Heart left ventricle (tissue), 16 donors: Measurements from ENCODE around the gene LRRFIP1. TPM values are rescaled to one million over a fixed set of nuclear protein-coding genes. Genes with fewer than 3 reads are reported as not detected.
"Not testable (repeated sequence)": the region's sequence is repeated elsewhere in the genome, so short reads cannot be mapped to it uniquely, and the experiment has no call there.

ENCODE experiments used
- ATAC-seq, 4 donors: fragments of 200-7000 bp; cut with Tn5 transposase; one replicate each; pipeline ENCODE4 v1.9.1; 2020 to 2022; ENCODE audit warnings: moderate library complexity in 4 of 4, mild to moderate bottlenecking in 3 of 4, moderate number of reproducible peaks in 1 of 4
- DNase-seq, 5 donors: peaks; one replicate each; pipeline ENCODE4 v3.0.0-alpha.2; 2020
- H3K27ac ChIP-seq, 12 donors: fragments of 200-600 bp; sonication (generic) in 4 of 12; one replicate each; pipeline versions ENCODE4 v1.5.0 to v1.8.0; 2016 to 2022; ENCODE audit warnings: mild to moderate bottlenecking in 2 of 12
- H3K27me3 ChIP-seq, 9 donors: fragments of 200-600 bp; sonication (generic) in 2 of 9; one replicate each; pipeline versions ENCODE4 v1.5.1 to v1.8.0; 2016 to 2022; ENCODE audit warnings: mild to moderate bottlenecking in 3 of 9
- H3K36me3 ChIP-seq, 9 donors: fragments of 200-600 bp; sonication (generic) in 2 of 9; one replicate each; pipeline versions ENCODE4 v1.5.0 to v1.8.0; 2018 to 2022; ENCODE audit warnings: mild to moderate bottlenecking in 2 of 9
- H3K4me1 ChIP-seq, 12 donors: fragments of 200-600 bp; sonication (generic) in 4 of 12; one replicate each; pipeline versions ENCODE4 v1.5.0 to v1.8.0; 2016 to 2022; ENCODE audit warnings: mild to moderate bottlenecking in 3 of 12
- H3K4me3 ChIP-seq, 12 donors: fragments of 200-600 bp; sonication (generic) in 4 of 12; one replicate each; pipeline versions ENCODE4 v1.5.0 to v1.8.0; 2017 to 2022; ENCODE audit warnings: mild to moderate bottlenecking in 9 of 12, moderate library complexity in 4 of 12
- H3K9me3 ChIP-seq, 12 donors: fragments of 200-600 bp; sonication (generic) in 4 of 12; one replicate each; pipeline versions ENCODE4 v1.5.0 to v1.8.0; 2016 to 2022; ENCODE audit warnings: mild to moderate bottlenecking in 1 of 12
- POLR2A ChIP-seq, 2 donors: fragments of 450-650 bp; IDR thresholded peaks; one replicate each; pipeline ENCODE4 v1.6.1; 2017; ENCODE audit warnings: antibody characterized with exemption in 2 of 2, mild to moderate bottlenecking in 2 of 2, moderate library complexity in 2 of 2
- WGBS, 4 donors: extraction: QIAGEN DNeasy Blood & Tissue Kit in 2 of 4; methylation state at CpG; one replicate each; pipeline versions ENCODE4 v1.1.5 to v1.1.7; 2013 to 2018; 5-methylcytosine and 5-hydroxymethylcytosine counted together
- intact Hi-C, 10 donors: fragments of 100-400 bp; cut with DNase I; formaldehyde crosslinking; loops; one replicate each; pipeline versions ENCODE4 v1.11.1 to v1.14.2; 2022
- polyA plus RNA-seq, 2 donors: library from polyadenylated mRNA; stranded (reverse); fragments of 200-250 nt; gene quantifications; one replicate each; pipeline ENCODE4 v1.2.3, GENCODE V29; 2013
- total RNA-seq, 9 donors: library from RNA; depleted of rRNA in 2 of 9; stranded (reverse); fragments of >200 nt in 2 of 9; fragmentation: NEBNext Ultra II Directional in 3 of 9; extraction: Animal tissue kit (Norgen Biotek cat#: 25700) in 3 of 9; gene quantifications; one replicate each; pipeline versions ENCODE4 v1.1.0 to v1.2.4, GENCODE V29; 2016 to 2023
- TF ChIP-seq, protein P1 (sequence below), 12 donors: fragments of 200-600 bp; sonication (generic) in 4 of 12; IDR thresholded peaks; one replicate each; pipeline versions ENCODE4 v1.5.0 to v1.8.0; 2018 to 2022; ENCODE audit warnings: antibody characterized with exemption in 12 of 12, mild to moderate bottlenecking in 5 of 12
- donor health status: ischemic (EF 13 %, LVEDD 7.1; RV severe dilation, severe dysfunction).
- donor health status: healthy with polysubstance abuse.
- donor health status: DM: no; HTN: yes; CAD: no.
- donor health status: DM: no; HTN: no; CAD: no.
- donor health status: ischemic (EF 25% LVEDD 6.9; RV normal size, moderate dysfunction).
- donor health status: ischemic (EF 25% LVEDD 5.7; RV mildly dilated, moderate dysfunction).
- donor health status: healthy.
- donor health status: DM: yes; HTN: yes; CAD: no.
- donor health status: ischemic (EF 35%, LVEDD 5.7; RV mildly dilated, moderate dysfunction).
- donor health status: nonischemic (EF 11% LVEDD 7.7; RV severe dilation, severe dysfunction).
- donor health status: DM: yes; HTN: yes; CAD: no.
- donor health status: PGD.
- donor health status: ischemic (EF 29% LVEDD 5.4; RV normal size, mild dysfunction).
- donor health status: nonischemic (EF 23%, LVEDD 6.1; RV moderate dilation, normal function).

Gene LRRFIP1
- total and polyA plus RNA-seq, 11 donors: 78.7 to 151 (median 111) TPM

GRCh38 chr2:237664151-237664550, 36.8 kb downstream of the LRRFIP1 start:
- DNase-seq (peak in 2 of 5 donors; percentile 56 to 78), ATAC-seq (peak in 3 of 4 donors; percentile 45 to 56 (median 47))
- TF ChIP-seq, protein P1, sequence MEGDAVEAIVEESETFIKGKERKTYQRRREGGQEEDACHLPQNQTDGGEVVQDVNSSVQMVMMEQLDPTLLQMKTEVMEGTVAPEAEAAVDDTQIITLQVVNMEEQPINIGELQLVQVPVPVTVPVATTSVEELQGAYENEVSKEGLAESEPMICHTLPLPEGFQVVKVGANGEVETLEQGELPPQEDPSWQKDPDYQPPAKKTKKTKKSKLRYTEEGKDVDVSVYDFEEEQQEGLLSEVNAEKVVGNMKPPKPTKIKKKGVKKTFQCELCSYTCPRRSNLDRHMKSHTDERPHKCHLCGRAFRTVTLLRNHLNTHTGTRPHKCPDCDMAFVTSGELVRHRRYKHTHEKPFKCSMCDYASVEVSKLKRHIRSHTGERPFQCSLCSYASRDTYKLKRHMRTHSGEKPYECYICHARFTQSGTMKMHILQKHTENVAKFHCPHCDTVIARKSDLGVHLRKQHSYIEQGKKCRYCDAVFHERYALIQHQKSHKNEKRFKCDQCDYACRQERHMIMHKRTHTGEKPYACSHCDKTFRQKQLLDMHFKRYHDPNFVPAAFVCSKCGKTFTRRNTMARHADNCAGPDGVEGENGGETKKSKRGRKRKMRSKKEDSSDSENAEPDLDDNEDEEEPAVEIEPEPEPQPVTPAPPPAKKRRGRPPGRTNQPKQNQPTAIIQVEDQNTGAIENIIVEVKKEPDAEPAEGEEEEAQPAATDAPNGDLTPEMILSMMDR (IDR thresholded peaks at IDR 0.05): no peak
- TF ChIP-seq POLR2A (IDR thresholded peaks at IDR 0.05): no peak
- 31 to 61% (median 53%) methylated on average over 9 to 17 of the region's 17 CpGs for WGBS, 4 donors
- intact Hi-C loops: loop anchor here in 5 of 10 donors (5.0 to 10.0 kb wide), 4 partner anchors 37 to 82 kb away; partner anchors contain the start of genes LRRFIP1 (in 3 of the 5) and RAB17 (in 1 of the 5)
- H3K4me1 ChIP-seq: peaks cover 4 to 47% (median 33%) of the 10 kb centered on the region in 12 donors
- no peaks in the 10 kb centered on the region for H3K27me3 ChIP-seq
- H3K4me3 ChIP-seq: no peak overlapping the region
- H3K36me3 ChIP-seq: no peaks in the 10 kb centered on the region
- peak overlapping the region in 9 of 12 donors; percentile 10 to 78 (median 50) for H3K27ac ChIP-seq
- no peaks in the 10 kb centered on the region for H3K9me3 ChIP-seq

DNA sequence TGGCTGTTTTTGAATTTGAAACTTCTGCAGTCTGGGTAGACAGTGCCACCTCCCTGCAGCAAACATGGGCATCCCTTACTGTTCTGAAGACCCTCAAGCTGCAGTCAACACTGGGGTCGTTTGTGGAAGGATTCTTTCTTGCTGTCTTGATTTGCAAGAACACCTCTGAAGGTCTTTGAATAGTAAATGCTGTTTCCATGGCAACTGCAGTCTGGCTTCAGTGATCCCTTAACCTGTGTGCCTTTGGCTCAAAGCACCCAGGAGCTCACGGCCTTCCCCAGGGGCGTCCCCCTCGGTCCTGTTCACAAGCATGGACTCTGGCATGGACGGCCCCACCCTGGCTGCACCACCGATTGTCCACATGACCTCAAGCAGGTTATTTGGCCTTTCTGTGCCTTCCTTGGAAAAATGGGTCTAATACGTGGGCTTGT, 38.3 kb downstream of the LRRFIP1 start:
- no peak for TF ChIP-seq POLR2A (IDR thresholded peaks at IDR 0.05)
- TF ChIP-seq, protein P1 (IDR thresholded peaks at IDR 0.05): peak in 1 of 12 donors; percentile 25
- H3K27me3 ChIP-seq: no peaks in the 10 kb centered on the region
- H3K27ac ChIP-seq: peak overlapping the region in 1 of 12 donors; percentile 14
- no peak overlapping the region for H3K4me3 ChIP-seq
- ATAC-seq (no peak), DNase-seq (no peak)
- 58 to 70% (median 69%) methylated on average over 7 of the region's 7 CpGs for WGBS, 4 donors
- no peaks in the 10 kb centered on the region for H3K9me3 ChIP-seq
- no peaks in the 10 kb centered on the region for H3K36me3 ChIP-seq
- peaks cover 4 to 63% (median 43%) of the 10 kb centered on the region in 12 donors for H3K4me1 ChIP-seq
- intact Hi-C loops: loop anchor here in 4 of 10 donors (5.0 to 10.0 kb wide), 4 partner anchors 38 to 83 kb away; partner anchors contain the start of genes LRRFIP1 (in 2 of the 4) and RAB17 (in 1 of the 4)

- H3K27ac ChIP-seq: peak overlapping the region in 1 of 12 donors; percentile 14
- no peaks in the 10 kb centered on the region for H3K36me3 ChIP-seq
- intact Hi-C loops: loop anchor here in 4 of 10 donors (5.0 to 10.0 kb wide), 4 partner anchors 39 to 84 kb away; partner anchors contain the start of genes LRRFIP1 (in 2 of the 4) and RAB17 (in 1 of the 4)
- H3K27me3 ChIP-seq: no peaks in the 10 kb centered on the region
- H3K9me3 ChIP-seq: no peaks in the 10 kb centered on the region
- ATAC-seq (no peak), DNase-seq (no peak)
- TF ChIP-seq POLR2A (IDR thresholded peaks at IDR 0.05): no peak
- TF ChIP-seq, protein P1 (IDR thresholded peaks at IDR 0.05): no peak
- H3K4me1 ChIP-seq: peaks cover 4 to 68% (median 47%) of the 10 kb centered on the region in 12 donors
- WGBS, 4 donors: 61 to 73% (median 69%) methylated on average over 7 of the region's 7 CpGs
- no peak overlapping the region for H3K4me3 ChIP-seq
Measured at GRCh38 chr2:237666606-237667005, 39.2 kb downstream of the LRRFIP1 start.

- intact Hi-C loops: loop anchor here in 4 of 10 donors (5.0 to 10.0 kb wide), 4 partner anchors 40 to 85 kb away; partner anchors contain the start of genes LRRFIP1 (in 2 of the 4) and RAB17 (in 1 of the 4)
- H3K27ac ChIP-seq, H3K27me3 ChIP-seq, H3K9me3 ChIP-seq, ATAC-seq, H3K4me3 ChIP-seq, H3K36me3 ChIP-seq, DNase-seq: not testable (repeated sequence)
- peaks cover 2 to 66% (median 42%) of the 10 kb centered on the region in 12 donors for H3K4me1 ChIP-seq
- 75 to 84% (median 80%) methylated on average over 6 of the region's 6 CpGs for WGBS, 4 donors
Measured at GRCh38 chr2:237667050-237667576, 39.7 kb downstream of the LRRFIP1 start.
